CD4-positive, alpha-beta memory T cell (primary cell): ENCODE results near the gene C1QTNF3. TPM values are rescaled to one million over a fixed set of nuclear protein-coding genes. Genes with fewer than 3 reads are reported as not detected.
"Not testable (repeated sequence)": the region's sequence is repeated elsewhere in the genome, so short reads cannot be mapped to it uniquely, and the experiment has no call there.

ENCODE experiments used
- CTCF ChIA-PET: fragments of 350-600 bp; sonication (Branson Sonifier 250); formaldehyde crosslinking; loops from one replicate; lab custom pipeline; 2021; ENCODE audit warnings: inconsistent platforms; ENCODE audit not compliant: partially characterized antibody; lab: Charles Lee
- POLR2A ChIA-PET: fragments of 350-600 bp; sonication (Branson Sonifier 250); formaldehyde crosslinking; loops from one replicate; lab custom pipeline; 2021; ENCODE audit not compliant: partially characterized antibody; lab: Charles Lee
- DNase-seq, 5 donors: peaks; one replicate each; pipeline versions ENCODE4 v3.0.0 to v3.0.0-alpha.2; 2020 to 2022; ENCODE audit warnings: mixed read lengths in 1 of 5
- H3K27ac ChIP-seq: one replicate; pipeline ENCODE4 v1.7.0; 2013; ENCODE audit warnings: low read depth, low read length
- H3K27me3 ChIP-seq: 2 replicates; pipeline ENCODE4 v1.7.0; 2013; ENCODE audit warnings: mild to moderate bottlenecking, low read length, moderate library complexity; ENCODE audit not compliant: insufficient read depth
- H3K36me3 ChIP-seq: 2 replicates; pipeline ENCODE4 v1.7.0; 2013; ENCODE audit warnings: mild to moderate bottlenecking, low read length, moderate library complexity; ENCODE audit not compliant: insufficient read depth
- H3K4me1 ChIP-seq: 2 replicates; pipeline ENCODE4 v1.7.0; 2013; ENCODE audit warnings: mild to moderate bottlenecking, low read length, moderate library complexity; ENCODE audit not compliant: insufficient read depth
- H3K4me3 ChIP-seq, 2 donors: one replicate each; pipeline ENCODE4 v1.7.0; 2013; ENCODE audit warnings: low read length in 2 of 2, mild to moderate bottlenecking in 1 of 2
- H3K9me3 ChIP-seq, 2 donors: one replicate each; pipeline ENCODE4 v1.7.0; 2013; ENCODE audit warnings: low read length in 2 of 2, control low read depth in 1 of 2; ENCODE audit not compliant: control insufficient read depth in 1 of 2
- H3K27ac Mint-ChIP-seq, 7 donors: one replicate each; pipeline ENCODE4 v1.8.0; 2020 to 2021; ENCODE audit warnings: mixed read lengths in 7 of 7, mild to moderate bottlenecking in 6 of 7, inconsistent platforms in 3 of 7, moderate library complexity in 3 of 7
- H3K27me3 Mint-ChIP-seq, 2 donors: one replicate each; pipeline ENCODE4 v1.8.0; 2020 to 2021; ENCODE audit warnings: mixed read lengths in 2 of 2
- H3K36me3 Mint-ChIP-seq, 2 donors: one replicate each; pipeline ENCODE4 v1.8.0; 2020 to 2021; ENCODE audit warnings: mixed read lengths in 2 of 2, inconsistent platforms in 1 of 2, mild to moderate bottlenecking in 1 of 2
- H3K4me1 Mint-ChIP-seq, 4 donors: one replicate each; pipeline ENCODE4 v1.8.0; 2020 to 2021; ENCODE audit warnings: mixed read lengths in 4 of 4, mild to moderate bottlenecking in 1 of 4
- H3K4me3 Mint-ChIP-seq, 8 donors: one replicate each; pipeline ENCODE4 v1.8.0; 2020 to 2021; ENCODE audit warnings: mixed read lengths in 8 of 8, mild to moderate bottlenecking in 7 of 8, moderate library complexity in 6 of 8, inconsistent platforms in 3 of 8
- H3K9me3 Mint-ChIP-seq, 8 donors: one replicate each; pipeline ENCODE4 v1.8.0; 2020 to 2021; ENCODE audit warnings: mixed read lengths in 8 of 8, mild to moderate bottlenecking in 5 of 8, inconsistent platforms in 3 of 8, moderate library complexity in 1 of 8
- intact Hi-C: fragments of 100-400 bp; cut with micrococcal nuclease; formaldehyde crosslinking; loops from one replicate; pipeline ENCODE4 v1.15.1; 2023
- polyA plus RNA-seq, 2 donors: library from polyadenylated mRNA; unstranded; fragments of 300-500 nt; fragmentation: Illumina TruSeq; gene quantifications; one replicate each; pipeline ENCODE4 v1.2.3, GENCODE V29; 2021
- total RNA-seq, 2 experiments: library from RNA; stranded (reverse); gene quantifications; one replicate each; pipeline ENCODE4 v1.2.3, GENCODE V29; 2021

Gene C1QTNF3
- total and polyA plus RNA-seq, 4 experiments from 2014 or later: 0.53 to 7.2 (median 7.0) TPM; not detected in 1

GRCh38 chr5:34076719-34077364, 33.8 kb upstream of the C1QTNF3 start:
- H3K9me3 ChIP-seq, H3K4me1 ChIP-seq, DNase-seq, intact Hi-C loops, H3K27me3 Mint-ChIP-seq, H3K27ac Mint-ChIP-seq, H3K9me3 Mint-ChIP-seq, H3K36me3 Mint-ChIP-seq, CTCF ChIA-PET, POLR2A ChIA-PET, H3K4me1 Mint-ChIP-seq, H3K27me3 ChIP-seq, H3K36me3 ChIP-seq, H3K4me3 Mint-ChIP-seq, H3K4me3 ChIP-seq, H3K27ac ChIP-seq: not testable (repeated sequence)

- H3K36me3 ChIP-seq, H3K4me3 Mint-ChIP-seq, H3K27ac ChIP-seq, DNase-seq, H3K27me3 ChIP-seq, H3K27ac Mint-ChIP-seq, H3K9me3 ChIP-seq, intact Hi-C loops, CTCF ChIA-PET, POLR2A ChIA-PET, H3K4me1 Mint-ChIP-seq, H3K27me3 Mint-ChIP-seq, H3K4me3 ChIP-seq, H3K9me3 Mint-ChIP-seq, H3K4me1 ChIP-seq: not testable (repeated sequence)
- H3K36me3 Mint-ChIP-seq: peaks cover 0 to 11% of the 10 kb centered on the region in 2 donors
These were observed 31.5 kb upstream of the C1QTNF3 start for GRCh38 chr5:34074472-34074871.

- H3K9me3 ChIP-seq, POLR2A ChIA-PET, H3K4me3 ChIP-seq, H3K4me1 ChIP-seq, DNase-seq, H3K4me1 Mint-ChIP-seq, H3K36me3 ChIP-seq, H3K27me3 Mint-ChIP-seq, H3K27ac Mint-ChIP-seq, H3K4me3 Mint-ChIP-seq, H3K27me3 ChIP-seq, CTCF ChIA-PET, H3K9me3 Mint-ChIP-seq, intact Hi-C loops, H3K27ac ChIP-seq: not testable (repeated sequence)
- peaks cover 0 to 11% of the 10 kb centered on the region in 2 donors for H3K36me3 Mint-ChIP-seq
These were observed 31.1 kb upstream of the C1QTNF3 start for GRCh38 chr5:34074071-34074470.

DNA sequence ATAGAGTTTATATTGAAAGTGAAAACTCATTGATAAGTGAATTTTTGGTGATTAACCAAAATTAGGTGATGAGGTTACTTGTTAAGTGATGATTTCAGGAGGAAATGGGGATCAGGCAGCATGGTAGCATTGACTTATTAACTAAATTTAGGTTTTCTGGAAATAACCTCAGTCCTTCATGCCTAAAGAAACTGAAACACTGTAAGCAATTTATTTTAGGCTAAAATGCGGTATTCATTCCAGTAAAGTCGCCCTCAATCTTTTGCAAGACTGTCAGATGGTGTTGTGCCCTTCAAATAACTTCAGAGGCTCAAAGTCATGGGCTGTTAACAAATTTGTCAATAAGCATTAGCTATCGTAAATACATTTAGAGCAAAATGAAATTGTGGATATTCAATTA, 27.6 kb upstream of the C1QTNF3 start:
- CTCF ChIA-PET, H3K27me3 ChIP-seq, H3K4me1 ChIP-seq, H3K27me3 Mint-ChIP-seq, H3K27ac Mint-ChIP-seq, DNase-seq, POLR2A ChIA-PET, H3K9me3 Mint-ChIP-seq, H3K4me3 Mint-ChIP-seq, H3K27ac ChIP-seq, H3K4me3 ChIP-seq, H3K4me1 Mint-ChIP-seq, H3K9me3 ChIP-seq, intact Hi-C loops, H3K36me3 ChIP-seq: not testable (repeated sequence)
- peaks cover 12 to 22% of the 10 kb centered on the region in 2 donors for H3K36me3 Mint-ChIP-seq

- peaks cover 43 to 59% of the 10 kb centered on the region in 2 donors for H3K36me3 Mint-ChIP-seq
- ChIA-PET CTCF (no interaction called here), POLR2A (no interaction called here)
- Histone ChIP-seq H3K9me3 (no peaks in the 10 kb centered on the region), H3K27me3 (no peaks in the 10 kb centered on the region), H3K36me3 (no peaks in the 10 kb centered on the region), H3K27ac (no peak overlapping the region), H3K4me3 (no peak overlapping the region), H3K4me1 (no peaks in the 10 kb centered on the region)
- H3K4me3 Mint-ChIP-seq: no peak overlapping the region
- H3K27me3 Mint-ChIP-seq: no peaks in the 10 kb centered on the region
- H3K27ac Mint-ChIP-seq: no peak overlapping the region
- H3K9me3 Mint-ChIP-seq: peaks cover 0 to 10% (median 3%) of the 10 kb centered on the region in 8 donors
- H3K4me1 Mint-ChIP-seq: peaks cover 0 to 1% (median 0%) of the 10 kb centered on the region in 4 donors
- intact Hi-C loops: no loop called here
- DNase-seq: no peak
These were observed 21.6 kb upstream of the C1QTNF3 start for GRCh38 chr5:34064656-34065055.

DNA sequence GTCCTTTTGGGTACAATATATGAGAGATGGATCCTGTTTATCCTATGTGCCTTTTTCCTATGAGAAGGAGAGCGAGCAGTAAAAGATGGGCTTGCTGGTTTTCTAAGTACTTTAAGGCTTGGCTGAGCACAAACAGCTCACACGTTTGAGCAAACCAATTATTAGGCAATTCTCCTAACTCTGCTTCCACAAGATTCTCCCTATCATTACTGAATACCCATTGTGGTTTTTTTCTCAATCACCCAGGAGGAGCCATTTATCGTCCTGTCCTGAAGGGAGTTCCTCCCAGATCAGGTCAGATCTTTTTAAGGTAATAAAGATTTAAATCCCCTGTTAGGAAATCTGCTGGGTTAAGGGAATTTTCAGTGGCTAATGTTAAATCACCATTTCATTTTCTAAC, 19.4 kb upstream of the C1QTNF3 start:
- Histone ChIP-seq H3K36me3 (no peaks in the 10 kb centered on the region), H3K4me3 (no peak overlapping the region), H3K4me1 (no peaks in the 10 kb centered on the region), H3K27ac (no peak overlapping the region), H3K27me3 (no peaks in the 10 kb centered on the region), H3K9me3 (no peaks in the 10 kb centered on the region)
- Mint-ChIP-seq H3K36me3 (peaks cover 56 to 69% of the 10 kb centered on the region in 2 donors), H3K27ac (no peak overlapping the region), H3K9me3 (peaks cover 0 to 7% (median 3%) of the 10 kb centered on the region in 8 donors), H3K4me3 (no peak overlapping the region), H3K27me3 (no peaks in the 10 kb centered on the region), H3K4me1 (peaks cover 0 to 1% (median 0%) of the 10 kb centered on the region in 4 donors)
- DNase-seq: no peak
- CTCF ChIA-PET: no interaction called here
- POLR2A ChIA-PET: no interaction called here
- intact Hi-C loops: no loop called here

- Mint-ChIP-seq H3K9me3 (peaks cover 0 to 4% (median 2%) of the 10 kb centered on the region in 8 donors), H3K27ac (peak overlapping the region in 1 of 7 donors; percentile 55), H3K27me3 (no peaks in the 10 kb centered on the region), H3K36me3 (peaks cover 52 to 65% of the 10 kb centered on the region in 2 donors), H3K4me3 (no peak overlapping the region), H3K4me1 (peaks cover 0 to 1% (median 0%) of the 10 kb centered on the region in 4 donors)
- intact Hi-C loops: no loop called here
- Histone ChIP-seq H3K27ac (no peak overlapping the region), H3K36me3 (no peaks in the 10 kb centered on the region), H3K4me1 (no peaks in the 10 kb centered on the region), H3K9me3 (no peaks in the 10 kb centered on the region), H3K4me3 (no peak overlapping the region), H3K27me3 (no peaks in the 10 kb centered on the region)
- CTCF ChIA-PET: no interaction called here
- no peak for DNase-seq
- POLR2A ChIA-PET: no interaction called here
These were observed 19.0 kb upstream of the C1QTNF3 start for GRCh38 chr5:34061993-34062392.
